ENCODE measurements around the gene MMEL1.
"Not testable (repeated sequence)": the region's sequence is repeated elsewhere in the genome, so short reads cannot be mapped to it uniquely, and the experiment has no call there.

Gene MMEL1, protein sequence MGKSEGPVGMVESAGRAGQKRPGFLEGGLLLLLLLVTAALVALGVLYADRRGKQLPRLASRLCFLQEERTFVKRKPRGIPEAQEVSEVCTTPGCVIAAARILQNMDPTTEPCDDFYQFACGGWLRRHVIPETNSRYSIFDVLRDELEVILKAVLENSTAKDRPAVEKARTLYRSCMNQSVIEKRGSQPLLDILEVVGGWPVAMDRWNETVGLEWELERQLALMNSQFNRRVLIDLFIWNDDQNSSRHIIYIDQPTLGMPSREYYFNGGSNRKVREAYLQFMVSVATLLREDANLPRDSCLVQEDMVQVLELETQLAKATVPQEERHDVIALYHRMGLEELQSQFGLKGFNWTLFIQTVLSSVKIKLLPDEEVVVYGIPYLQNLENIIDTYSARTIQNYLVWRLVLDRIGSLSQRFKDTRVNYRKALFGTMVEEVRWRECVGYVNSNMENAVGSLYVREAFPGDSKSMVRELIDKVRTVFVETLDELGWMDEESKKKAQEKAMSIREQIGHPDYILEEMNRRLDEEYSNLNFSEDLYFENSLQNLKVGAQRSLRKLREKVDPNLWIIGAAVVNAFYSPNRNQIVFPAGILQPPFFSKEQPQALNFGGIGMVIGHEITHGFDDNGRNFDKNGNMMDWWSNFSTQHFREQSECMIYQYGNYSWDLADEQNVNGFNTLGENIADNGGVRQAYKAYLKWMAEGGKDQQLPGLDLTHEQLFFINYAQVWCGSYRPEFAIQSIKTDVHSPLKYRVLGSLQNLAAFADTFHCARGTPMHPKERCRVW

DNA sequence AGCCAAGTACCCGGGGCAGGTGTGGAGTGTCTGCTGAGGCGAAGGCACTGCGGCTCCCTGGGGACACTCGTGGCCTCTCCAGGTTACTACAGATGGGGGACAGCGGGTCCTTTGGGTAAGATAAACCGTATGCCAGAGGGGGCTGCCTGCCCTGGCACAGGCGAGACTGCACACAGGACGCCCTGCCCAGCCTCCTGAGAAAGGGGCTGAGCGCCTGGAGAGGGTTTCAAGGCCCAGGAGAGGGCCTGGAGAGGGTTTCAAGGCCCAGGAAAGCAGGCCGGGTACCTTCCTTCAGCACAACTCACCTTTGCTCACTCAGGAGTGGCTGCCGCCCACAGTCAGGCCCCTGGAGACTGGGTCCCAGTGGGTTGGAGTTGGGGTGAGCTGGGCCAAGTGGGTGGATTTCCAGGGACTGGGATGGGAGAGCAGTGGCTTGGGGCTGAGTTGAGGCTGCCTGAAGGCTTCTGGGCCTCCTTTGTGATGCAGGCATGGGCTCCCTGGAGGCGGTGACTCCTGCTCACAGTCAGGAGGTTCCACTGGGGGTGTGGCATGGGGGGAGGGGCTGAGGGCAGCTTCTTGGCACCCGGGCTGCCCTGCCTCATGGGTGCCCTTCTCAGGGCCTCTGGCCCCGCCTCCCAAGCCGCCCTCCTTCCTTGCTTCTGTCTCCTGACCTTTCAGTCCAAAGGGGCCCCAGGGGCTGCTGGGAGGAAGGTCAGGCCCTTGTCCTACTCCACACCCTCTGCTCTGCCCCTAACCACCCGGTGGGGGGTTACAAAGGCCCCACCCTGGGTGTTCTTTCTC lies at the start of gene MMEL1:
Gene MMEL1 (minus strand): TSS at position 456 of the 801 bp plus-strand sequence. CDS start 3,532 bp downstream, outside the sequence.
- no peak for DNase-seq (ENCODE audit: low spot score)

DNA sequence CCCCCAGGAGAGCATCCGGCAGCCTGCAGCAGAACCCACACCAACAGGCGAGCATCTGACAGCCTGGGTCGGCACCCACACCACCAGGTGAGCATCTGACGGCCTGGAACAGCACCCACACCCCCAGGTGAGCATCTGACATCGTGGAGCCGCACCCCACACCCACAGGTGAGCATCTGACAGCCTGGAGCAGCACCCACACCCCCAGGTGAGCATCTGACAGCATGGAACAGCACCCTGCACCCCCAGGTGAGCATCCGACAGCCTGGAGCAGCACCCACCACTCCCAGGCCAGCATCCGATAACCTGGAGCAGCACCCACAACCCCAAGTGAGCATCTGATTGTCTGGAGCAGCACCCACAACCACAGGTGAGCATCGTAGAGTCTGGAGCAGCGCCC lies 43.9 kb upstream of the MMEL1 start:
- DNase-seq (ENCODE audit: low spot score): not testable (repeated sequence)

DNA sequence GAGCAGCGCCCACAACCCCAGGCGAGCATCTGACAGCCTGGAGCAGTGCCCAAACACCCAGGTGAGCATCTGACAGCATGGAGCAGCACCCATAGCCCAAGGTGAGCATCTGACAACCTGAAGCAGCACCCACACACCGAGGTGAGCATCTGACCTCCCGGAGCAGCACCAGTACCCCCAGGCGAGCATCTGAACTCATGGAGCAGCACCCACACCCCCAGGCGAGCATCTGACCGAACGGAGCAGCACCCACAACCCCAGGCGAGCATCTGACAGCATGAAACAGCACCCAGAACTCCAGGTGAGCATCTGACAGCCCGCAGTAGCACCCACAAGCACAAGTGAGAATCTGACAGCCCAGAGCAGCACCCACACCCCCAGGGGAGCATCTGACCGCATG lies 38.8 kb upstream of the MMEL1 start:
- not testable (repeated sequence) for DNase-seq (ENCODE audit: low spot score)

DNA sequence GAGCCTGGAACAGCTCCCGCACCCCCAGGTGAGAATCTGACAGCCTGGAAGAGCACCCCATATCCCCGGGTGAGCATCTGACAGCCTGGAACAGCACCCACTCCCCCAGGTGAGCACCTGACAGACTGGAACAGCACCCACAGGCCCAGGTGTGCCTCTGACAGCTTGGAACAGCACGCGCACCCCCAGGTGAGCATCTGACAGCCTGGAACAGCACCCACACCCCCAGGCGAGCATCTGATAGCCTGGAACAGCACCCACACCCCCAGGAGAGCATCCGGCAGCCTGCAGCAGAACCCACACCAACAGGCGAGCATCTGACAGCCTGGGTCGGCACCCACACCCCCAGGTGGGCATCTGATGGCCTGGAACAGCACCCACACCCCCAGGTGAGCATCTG lies 27.0 kb upstream of the MMEL1 start:
- DNase-seq (ENCODE audit: low spot score): not testable (repeated sequence)

DNA sequence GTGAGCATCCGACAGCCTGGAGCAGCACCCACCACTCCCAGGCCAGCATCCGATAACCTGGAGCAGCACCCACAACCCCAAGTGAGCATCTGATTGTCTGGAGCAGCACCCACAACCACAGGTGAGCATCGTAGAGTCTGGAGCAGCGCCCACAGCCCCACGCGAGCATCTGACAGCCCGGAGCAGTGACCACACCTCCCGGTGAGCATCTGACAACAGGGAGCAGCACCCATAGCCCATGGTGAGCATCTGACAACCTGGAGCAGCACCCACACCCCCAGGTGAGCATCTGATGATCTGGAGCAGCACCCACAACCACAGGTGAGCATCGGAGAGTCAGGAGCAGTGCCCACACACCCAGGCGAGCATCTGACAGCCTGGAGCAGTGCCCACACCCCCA lies 25.1 kb upstream of the MMEL1 start:
- DNase-seq (ENCODE audit: low spot score): not testable (repeated sequence)

DNA sequence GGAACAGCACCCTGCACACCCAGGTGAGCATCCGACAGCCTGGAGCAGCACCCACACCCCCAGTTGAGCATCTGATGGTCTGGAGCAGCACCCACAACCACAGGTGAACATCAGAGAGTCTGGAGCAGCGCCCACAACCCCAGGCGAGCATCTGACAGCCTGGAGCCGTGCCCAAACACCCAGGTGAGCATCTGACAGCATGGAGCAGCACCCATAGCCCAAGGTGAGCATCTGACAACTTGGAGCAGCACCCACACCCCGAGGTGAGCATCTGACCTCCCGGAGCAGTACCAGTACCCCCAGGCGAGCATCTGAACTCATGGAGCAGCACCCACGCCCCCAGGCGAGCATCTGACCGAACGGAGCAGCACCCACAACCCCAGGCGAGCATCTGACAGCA lies 24.3 kb upstream of the MMEL1 start:
- DNase-seq (ENCODE audit: low spot score): not testable (repeated sequence)

DNA sequence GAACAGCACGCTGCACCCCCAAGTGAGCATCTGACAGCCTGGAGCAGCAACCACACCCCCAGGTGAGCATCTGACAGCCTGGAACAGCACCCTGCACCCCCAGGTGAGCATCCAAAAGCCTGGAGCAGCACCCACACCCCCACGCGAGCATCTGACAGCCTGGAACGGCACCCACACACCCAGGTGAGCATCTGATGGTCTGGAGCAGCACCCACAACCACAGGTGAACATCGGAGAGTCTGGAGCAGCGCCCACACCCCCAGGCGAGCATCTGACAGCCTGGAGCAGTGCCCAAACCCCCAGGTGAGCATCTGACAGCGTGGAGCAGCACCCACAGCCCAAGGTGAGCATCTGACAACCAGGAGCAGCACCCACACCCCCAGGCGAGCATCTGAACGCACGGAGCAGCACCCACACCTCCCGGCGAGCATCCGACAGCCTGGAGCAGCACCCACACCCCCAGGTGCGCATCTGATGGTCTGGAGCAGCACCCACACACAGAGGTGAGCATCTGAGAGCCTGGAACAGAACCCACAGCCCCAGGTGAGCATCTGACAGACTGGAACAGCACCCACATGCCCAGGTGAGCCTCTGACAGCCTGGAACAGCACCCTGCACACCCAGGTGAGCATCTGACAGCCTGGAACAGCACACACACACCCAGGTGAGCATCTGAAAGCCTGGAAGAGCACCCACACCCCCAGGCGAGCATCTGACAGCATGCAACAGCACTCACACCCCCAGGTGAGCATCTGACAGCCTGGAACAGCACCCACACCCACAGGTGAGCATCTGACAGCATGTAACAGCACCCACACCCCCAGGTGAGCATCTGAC lies 23.0 kb upstream of the MMEL1 start:
- not testable (repeated sequence) for DNase-seq (ENCODE audit: low spot score)

DNA sequence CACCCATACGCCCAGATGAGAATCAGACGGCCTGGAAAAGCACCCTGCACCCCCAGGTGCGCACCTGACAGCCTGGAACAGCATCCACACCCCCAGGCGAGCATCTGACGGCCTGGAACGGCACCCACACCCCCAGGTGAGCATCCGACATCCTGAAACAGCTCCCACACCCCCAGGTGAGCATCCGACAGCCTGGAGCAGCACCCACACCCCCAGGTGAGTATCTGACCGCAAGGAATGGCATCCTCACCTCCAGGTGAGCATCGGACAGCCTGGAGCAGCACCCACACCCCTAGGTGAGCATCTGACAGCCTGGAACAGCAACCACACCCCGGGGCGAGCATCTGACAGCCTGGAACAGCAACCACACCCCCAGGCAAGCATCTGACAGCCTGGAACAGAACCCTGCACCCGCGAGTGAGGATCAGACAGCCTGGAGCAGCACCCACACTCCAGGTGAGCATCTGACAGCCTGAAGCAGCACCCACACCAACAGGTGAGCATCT lies 21.7 kb upstream of the MMEL1 start:
- DNase-seq (ENCODE audit: low spot score): not testable (repeated sequence)

DNA sequence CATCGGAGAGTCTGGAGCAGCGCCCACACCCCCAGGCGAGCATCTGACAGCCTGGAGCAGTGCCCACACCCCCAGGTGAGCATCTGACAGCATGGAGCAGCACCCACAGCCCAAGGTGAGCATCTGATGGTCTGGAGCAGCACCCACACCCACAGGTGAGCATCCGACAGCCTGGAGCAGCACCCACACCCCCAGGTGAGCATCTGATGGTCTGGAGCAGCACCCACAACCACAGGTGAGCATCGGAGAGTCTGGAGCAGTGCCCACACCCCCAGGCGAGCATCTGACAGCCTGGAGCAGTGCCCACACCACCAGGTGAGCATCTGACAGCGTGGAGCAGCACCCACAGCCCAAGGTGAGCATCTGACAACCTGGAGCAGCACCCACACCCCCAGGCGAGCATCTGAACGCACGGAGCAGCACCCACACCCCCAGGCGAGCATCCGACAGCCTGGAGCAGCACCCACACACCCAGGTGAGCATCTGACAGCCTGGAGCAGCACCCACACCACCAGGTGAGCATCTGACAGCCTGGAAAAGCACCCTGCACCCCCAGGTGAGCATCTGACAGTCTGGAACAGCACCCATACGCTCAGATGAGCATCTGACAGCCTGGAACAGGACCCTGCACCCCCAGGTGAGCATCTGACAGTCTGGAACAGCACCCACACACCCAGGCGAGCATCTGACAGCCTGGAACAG lies 21.1 kb upstream of the MMEL1 start:
- not testable (repeated sequence) for DNase-seq (ENCODE audit: low spot score)

DNA sequence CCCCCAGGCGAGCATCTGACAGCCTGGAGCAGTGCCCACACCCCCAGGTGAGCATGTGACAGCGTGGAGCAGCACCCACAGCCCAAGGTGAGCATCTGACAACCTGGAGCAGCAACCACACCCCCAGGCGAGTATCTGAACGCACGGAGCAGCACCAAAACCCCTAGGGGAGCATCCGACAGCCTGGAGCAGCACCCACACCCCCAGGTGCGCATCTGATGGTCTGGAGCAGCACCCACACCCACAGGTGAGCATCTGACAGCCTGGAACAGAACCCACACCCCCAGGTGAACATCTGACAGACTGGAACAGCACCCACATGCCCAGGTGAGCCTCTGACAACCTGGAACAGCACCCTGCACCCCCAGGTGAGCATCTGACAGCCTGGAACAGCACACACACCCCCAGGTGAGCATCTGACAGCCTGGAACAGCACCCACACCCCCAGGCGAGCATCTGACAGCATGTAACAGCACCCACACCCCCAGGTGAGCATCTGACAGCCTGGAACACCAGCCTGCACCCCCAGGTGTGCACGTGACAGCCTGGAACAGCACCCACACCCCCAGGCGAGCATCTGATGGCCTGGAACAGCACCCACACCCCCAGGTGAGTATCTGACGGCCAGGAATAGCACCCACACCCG lies 20.2 kb upstream of the MMEL1 start:
- DNase-seq (ENCODE audit: low spot score): not testable (repeated sequence)

DNA sequence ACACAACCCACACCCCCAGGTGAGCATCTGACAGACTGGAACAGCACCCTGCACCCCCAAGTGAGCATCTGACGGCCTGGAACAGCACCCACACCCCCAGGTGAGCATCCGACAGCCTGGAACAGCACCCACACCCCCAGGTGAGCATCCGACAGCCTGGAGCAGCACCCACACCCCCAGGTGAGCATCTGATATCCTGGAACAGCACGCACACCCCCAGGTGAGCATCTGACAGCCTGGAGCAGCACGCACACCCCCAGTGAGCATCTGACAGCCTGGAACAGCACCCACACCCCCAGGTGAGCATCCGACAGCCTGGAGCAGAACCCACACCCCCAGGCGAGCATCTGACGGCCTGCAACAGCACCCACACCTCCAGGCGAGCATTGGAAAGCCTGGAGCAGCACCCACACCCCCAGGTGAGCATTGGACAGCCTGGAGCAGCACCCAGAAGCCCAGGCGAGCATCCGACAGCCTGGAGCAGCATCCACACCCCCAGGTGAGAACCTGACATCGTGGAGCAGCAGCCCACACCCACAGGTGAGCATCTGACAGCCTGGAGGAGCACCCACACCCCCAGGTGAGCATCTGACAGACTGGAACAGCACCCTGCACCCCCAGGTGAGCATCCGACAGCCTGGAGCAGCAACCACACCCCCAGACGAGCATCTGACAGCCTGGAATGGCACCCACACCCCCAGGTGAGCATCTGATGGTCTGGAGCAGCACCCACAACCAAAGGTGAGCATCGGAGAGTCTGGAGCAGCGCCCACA lies 19.5 kb upstream of the MMEL1 start:
- not testable (repeated sequence) for DNase-seq (ENCODE audit: low spot score)

DNA sequence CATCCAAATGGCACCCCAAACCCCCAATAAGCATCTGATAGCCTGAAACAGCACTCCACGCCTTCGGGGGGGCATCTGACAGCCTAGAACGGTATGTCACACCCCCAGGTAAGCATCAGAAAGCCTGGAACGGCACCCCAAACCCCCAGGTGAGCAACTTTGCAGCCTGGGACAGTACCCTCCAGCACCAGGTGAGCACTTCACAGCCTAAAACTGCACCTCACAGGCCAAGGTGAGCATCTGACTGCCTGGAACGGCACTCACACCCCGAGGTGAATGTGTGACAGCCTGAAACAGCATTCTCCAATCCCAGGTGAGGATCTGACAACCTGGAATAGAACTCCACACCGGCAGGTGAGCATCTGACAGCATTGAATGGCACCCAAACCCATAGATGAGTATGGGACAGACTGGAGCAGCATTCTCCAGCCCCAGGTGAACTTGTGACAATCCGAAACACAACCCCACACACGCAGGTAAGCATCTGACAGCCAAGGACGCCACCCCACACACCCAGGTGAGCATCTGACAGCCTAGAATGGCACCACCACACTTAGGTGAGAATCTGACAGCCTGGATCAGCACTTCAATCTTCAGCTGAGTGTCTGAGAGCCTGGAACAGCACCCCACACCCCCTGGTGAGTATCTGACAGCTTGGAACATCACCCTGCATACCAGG lies 18.3 kb upstream of the MMEL1 start:
- no peak for DNase-seq (ENCODE audit: low spot score)

DNA sequence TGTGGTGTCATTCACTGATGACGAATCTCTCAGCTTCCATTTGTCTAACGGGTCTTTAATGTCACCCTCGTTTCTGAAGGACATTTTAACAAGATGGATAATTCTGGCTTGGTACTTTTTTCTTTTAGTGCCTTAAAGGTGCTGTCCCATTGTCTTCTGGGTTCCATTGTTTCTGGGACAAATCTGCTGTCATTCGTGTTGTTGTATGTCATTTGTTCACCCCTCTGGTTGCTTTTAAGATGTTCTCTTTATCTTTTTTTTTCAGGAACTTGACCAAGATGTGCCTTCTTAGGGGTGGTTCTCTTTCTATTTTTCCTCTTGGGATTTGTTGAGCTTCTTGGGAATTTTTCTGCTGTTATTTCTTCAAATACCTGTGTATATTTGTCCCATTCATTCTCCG lies 14.0 kb upstream of the MMEL1 start:
- DNase-seq (ENCODE audit: low spot score): no peak

DNA sequence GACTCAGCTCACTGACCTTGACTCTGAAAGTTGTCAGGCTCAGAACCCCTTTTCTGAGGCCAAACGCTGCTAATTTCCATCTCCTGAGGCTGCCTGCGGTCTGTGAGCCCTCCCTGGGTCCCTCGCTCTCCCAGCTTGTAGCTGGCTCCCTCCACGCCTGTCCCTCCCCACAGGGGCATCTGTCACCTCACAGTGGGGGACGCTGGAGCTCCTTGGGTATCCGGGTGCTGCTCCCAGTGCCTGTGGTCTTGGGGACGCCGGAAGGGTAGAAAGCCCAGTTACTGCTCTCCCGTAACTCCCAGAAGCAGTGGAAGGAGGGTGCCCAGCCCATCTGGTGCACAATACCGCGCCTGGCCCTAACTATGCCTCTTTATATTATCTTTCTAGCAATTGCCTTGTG lies 13.0 kb upstream of the MMEL1 start:
- DNase-seq (ENCODE audit: low spot score): no peak

DNA sequence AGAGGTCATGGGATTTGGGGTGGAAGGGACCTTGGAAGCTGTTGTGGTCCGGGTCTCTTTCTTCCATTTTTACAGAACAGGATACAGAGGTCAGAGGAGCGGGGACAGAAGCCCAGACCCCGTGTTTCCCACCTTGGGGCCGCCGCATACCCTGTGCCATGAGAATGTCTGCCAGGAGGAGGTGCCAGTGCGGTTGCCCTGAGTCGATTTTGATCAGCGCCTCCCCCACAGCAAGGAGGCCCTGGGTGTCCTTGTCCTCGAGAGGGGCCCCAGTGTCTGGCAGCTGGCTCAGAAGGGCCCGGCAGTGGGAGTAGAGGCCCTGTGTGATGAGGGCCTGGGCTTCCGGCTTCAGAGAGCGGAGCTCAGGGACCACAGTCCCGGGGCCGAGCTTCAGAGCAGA lies 12.3 kb upstream of the MMEL1 start:
- no peak for DNase-seq (ENCODE audit: low spot score)

DNA sequence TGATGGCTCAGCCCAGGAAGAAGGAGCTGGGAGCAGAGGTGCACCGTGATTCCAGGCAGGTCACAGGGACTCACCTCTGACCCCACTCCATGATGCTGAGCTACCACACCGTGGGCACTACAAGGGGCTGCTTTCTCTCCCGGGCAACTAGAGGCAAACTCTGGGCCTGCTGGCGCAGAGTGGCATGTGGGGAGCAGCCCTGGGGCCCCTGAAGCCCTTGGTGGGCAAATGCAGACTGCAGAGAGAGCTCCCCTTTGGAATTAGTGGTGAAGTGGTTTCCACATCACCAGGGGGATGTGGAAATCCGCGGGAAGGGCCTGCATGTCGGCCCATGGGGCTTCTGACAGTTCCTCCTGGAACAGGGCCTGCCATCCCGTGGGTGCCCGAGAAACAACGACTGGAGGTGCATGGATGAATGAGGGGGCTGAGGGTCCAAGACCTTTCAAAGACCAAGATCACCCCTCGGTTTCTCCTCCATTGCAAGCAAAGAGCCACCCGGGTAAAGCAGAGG lies 11.8 kb upstream of the MMEL1 start:
- no peak for DNase-seq (ENCODE audit: low spot score)

DNA sequence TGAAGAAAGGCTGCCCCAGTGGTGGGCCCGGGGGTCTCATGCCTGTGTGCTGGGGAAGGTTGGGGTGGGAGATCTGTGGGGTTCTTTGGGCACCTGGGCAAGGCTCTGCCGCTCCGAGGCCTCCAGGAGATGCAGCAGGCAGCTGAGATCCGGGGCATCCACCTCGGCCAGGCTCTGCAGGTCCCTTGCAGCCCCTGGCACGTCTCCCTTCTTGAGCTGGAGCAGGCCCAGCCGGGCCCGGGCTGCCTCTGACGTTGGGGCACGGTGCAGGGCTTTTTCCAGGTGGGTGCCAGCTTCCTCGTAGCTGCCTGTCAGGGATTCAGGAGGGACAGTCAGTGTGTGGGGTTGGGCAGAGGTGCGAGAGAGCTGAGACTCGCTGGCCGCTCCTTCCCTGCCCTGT lies 11.4 kb upstream of the MMEL1 start:
- DNase-seq (ENCODE audit: low spot score): no peak

DNA sequence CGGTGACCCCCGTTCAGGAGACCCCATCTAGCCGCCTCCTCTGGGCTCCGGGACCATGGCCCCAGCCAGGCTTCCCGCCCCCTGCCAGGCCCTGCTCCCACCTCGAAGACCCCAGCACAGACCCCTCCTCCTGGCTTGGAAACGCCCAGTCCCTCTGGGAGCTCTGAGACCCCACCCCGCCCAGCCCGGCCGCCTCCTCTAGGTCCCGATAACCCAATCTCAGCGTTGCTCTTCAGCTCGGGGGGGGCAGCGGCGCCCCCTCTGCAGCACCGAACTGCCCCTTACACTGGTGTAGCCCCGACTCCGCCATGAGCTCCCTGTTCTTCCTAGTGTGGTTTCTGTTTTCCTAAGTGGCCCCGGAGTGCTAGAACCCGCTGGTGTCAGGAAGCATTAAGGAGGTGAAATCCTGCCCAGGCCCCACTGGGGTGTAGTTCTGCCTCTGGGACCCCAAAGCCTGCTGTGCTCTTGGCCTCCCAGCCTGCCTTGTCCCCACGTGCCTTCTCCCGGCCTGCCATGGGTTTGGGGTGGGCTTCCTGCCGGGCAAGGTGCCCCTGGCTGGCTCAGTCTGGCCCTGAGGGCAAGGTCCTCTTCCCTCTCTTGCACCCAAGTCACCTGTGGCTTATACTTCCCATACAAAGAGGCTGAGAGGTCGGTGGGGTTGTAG lies 10.7 kb upstream of the MMEL1 start:
- DNase-seq (ENCODE audit: low spot score): no peak
